Activated CD4-positive, alpha-beta T cell treated with anti-CD3 and anti-CD28 coated beads, Interleukin-2, amount 50 U/mL, for 4 hours (primary cell): ENCODE data around the gene MMP20.

Experiments
- DNase-seq, 2 experiments: peaks; one replicate each; pipeline ENCODE4 v3.0.0-alpha.2; 2020

MMP20 gene

GRCh38 chr11:102591160-102591718 is 33.9 kb downstream of the MMP20 start:
- no peak for DNase-seq

DNA sequence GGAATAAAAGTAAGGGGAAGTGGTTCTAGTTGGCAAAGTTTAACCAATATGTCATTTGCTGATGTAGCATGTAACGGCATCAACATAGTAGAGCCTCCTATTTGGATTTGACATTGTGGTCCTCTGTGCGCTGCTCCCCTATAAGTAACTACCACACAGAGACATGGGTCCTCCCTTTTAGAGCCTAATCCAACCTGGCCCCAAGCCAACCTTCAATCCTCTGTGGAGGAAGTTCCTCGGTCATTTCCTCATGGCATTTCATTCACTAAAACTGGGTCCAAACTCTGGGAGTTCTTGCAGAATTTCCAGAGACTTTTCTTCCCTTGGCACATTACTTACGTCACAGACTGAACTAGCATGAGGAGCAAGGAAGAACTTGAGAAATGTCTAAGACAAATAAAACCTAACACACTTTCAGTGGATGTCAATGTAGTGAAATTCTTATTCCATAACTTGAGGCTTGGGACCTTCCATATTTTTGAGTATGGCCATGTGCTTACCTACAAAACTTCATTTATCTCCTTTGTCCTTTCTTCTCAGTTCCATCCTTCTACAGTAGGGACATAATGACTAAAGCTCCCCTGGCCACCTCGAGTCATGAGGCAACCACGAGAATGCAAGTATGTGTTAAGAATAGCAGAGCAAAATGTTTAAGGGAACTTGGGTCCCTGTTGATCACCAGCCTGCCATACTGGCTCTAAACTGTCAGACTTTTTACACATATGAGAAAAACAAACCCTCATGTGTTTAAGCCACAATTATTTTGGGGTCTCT is 34.7 kb downstream of the MMP20 start:
- DNase-seq: no peak

GRCh38 chr11:102589047-102589459 is 36.1 kb downstream of the MMP20 start:
- DNase-seq: no peak

DNA sequence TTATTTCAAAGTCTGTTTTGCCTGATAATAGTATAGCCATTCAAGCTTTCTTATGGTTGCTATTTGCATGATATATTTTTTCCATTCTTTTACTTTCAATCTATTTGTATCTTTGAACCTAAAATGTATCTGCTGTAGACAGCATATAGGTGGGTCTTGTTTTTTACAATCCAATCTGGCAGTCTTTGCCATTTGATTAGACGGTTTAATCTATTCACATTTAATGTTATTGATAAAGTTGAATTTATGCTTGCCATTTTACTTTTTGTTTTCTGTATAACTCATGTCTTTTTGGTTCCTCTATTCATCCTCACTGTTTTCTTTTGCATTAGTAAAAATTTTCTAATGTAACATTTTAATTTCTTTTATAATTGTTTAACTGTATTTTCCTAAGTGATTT is 37.4 kb downstream of the MMP20 start:
- DNase-seq: no peak

- DNase-seq: no peak
Measured at GRCh38 chr11:102583141-102583873, 41.8 kb downstream of the MMP20 start.

DNA sequence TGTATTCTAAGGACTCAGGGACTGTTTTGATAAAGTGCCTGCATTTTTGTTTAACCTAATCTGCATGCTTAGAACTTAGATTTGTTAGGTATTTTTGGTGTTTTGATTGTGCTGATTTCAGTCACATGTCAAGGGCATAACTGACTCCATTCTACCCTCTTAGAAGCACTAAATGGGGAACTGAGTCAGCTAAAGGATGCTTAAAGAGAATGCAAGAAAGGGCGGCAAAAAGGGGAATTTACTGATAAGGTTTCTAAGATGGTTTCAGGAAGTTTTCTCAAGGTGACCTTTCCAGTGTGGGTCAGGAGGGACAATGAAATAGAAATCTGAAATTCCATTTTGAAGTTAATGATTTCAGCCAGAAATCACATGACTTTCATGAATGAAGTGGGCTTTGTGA is 43.0 kb downstream of the MMP20 start:
- DNase-seq: no peak

- no peak for DNase-seq
Measured at GRCh38 chr11:102581066-102581465, 44.1 kb downstream of the MMP20 start.

GRCh38 chr11:102580185-102580951 is 44.8 kb downstream of the MMP20 start:
- DNase-seq: no peak

- no peak for DNase-seq
Measured at GRCh38 chr11:102577723-102578122, 47.4 kb downstream of the MMP20 start.

DNA sequence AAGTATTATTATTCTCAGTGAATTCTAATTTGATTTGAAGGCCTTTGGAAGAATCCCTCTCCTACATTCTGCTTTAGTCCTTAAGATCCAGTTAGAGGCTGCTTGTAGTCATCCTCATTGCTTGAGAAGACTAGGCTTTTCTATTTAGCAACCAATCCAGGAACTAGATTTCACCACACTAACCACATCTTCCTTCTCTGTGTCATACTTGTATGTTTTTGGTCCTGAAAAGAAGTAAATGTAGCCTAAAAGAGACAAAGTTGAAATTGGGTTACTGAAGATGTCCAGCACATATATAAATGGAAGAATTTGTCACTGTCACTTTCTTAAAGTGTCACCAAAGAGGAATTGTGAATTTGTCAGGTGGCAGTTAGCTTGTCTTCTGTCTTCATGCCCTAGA is 48.0 kb downstream of the MMP20 start:
- no peak for DNase-seq

- DNase-seq: no peak
Measured at GRCh38 chr11:102576350-102576749, 48.8 kb downstream of the MMP20 start.

- no peak for DNase-seq
Measured at GRCh38 chr11:102575012-102575411, 50.1 kb downstream of the MMP20 start.

GRCh38 chr11:102573851-102574250 is 51.3 kb downstream of the MMP20 start:
- DNase-seq: no peak

- no peak for DNase-seq
Measured at GRCh38 chr11:102572554-102573220, 52.4 kb downstream of the MMP20 start.

DNA sequence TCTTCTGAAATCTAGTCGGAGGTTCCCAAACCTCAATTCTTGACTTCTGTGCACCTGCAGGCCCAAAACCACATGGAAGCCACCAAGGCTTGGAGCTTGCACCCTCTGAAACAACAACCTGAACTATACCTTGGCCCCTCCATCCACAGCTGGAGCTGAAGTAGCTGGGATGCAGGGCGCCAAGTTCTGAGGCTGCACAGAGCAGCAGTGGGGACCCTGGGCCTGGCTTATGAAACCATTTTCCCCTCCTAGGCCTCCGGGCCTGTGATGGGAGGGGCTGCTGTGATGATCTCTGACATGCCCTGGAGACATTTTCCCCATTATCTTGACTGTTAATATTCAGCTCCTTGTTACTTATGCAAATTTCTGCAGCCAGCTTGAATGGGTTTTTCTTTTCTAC is 56.3 kb downstream of the MMP20 start:
- no peak for DNase-seq

- DNase-seq: no peak
Measured at GRCh38 chr11:102566112-102566511, 59.0 kb downstream of the MMP20 start.

- DNase-seq: no peak
Measured at GRCh38 chr11:102564110-102564509, 61.0 kb downstream of the MMP20 start.

DNA sequence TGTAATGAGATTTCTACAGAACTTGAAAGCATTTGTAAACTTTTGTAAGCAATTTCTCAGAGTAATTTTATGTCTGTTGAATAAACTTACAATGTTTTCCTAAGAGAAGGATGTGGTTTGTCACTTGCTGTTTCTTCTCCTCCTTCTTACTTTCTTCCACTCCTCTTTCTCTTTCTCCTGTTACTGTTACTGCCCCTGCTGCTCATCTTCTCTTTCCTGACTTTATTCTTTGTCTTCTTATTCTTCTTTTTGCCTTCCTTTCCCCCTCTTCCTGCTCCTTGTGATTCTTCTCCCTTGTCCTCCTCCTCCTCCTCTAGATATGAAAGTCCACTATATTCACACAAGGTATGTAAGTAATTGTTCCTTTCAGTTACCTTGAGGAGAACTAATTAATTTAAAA is 63.5 kb downstream of the MMP20 start:
- no peak for DNase-seq

DNA sequence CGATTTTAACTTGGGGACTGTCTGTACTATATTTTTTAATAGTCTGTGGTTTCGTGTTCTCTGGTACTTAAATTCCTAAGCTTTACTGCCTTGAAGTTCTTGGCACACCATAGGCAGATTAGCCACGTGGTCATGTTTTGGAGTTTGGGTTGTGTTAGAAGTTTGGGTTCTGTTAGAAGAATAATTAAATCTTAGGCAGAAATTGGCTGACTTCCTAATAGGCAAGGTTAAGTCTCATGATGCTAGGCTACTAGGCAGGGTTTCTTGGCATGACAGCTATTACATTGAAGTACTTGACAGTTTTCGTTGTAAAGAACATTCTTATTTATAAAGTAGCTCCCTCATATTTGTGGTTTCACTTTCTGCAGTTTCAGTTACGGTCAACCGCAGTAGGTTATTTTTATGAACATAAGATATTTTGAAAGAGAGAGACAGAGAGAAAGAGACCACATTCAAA is 64.5 kb downstream of the MMP20 start:
- no peak for DNase-seq

- DNase-seq: no peak
Measured at GRCh38 chr11:102559839-102560238, 65.3 kb downstream of the MMP20 start.

DNA sequence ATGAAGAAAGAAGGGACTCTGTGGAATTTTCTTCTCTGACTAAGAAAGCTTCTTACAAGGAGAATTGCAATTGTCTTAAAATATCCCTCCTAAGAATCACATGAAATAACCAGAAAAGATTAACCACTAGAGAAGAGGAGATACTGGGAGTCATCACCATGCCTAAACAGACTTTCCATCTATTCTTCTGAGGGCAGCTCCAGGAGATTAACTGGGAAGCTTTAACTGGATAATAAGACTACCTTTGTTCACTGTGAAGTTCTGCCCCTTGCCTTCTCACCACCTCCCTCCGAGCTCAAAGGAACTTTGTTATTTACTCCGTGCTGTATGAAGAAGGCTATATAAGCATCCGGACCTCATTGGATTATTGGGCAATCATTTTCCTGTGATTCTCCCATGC is 70.0 kb downstream of the MMP20 start:
- DNase-seq: no peak

GRCh38 chr11:102553835-102554282 is 71.3 kb downstream of the MMP20 start:
- DNase-seq: no peak
